Trophoblast cell (in vitro differentiated cells and primary cell): ENCODE results near the gene ARCN1.

ENCODE experiments used
- DNase-seq, 2 donors: peaks; one replicate each; pipeline ENCODE4 v3.0.0-alpha.2; 2016
- H2AFZ ChIP-seq: 2 replicates; pipeline ENCODE4 v1.6.1; 2013; ENCODE audit warnings: low read length, moderate library complexity, mild to moderate bottlenecking; ENCODE audit not compliant: insufficient read depth, poor library complexity
- H2AK5ac ChIP-seq: 2 replicates; pipeline ENCODE4 v1.6.1; 2013; ENCODE audit warnings: mild to moderate bottlenecking, low read length
- H2BK120ac ChIP-seq: 2 replicates; pipeline ENCODE4 v1.6.1; 2013; ENCODE audit warnings: low read length, mild to moderate bottlenecking, moderate library complexity; ENCODE audit not compliant: insufficient read depth, poor library complexity
- H2BK12ac ChIP-seq: 2 replicates; pipeline ENCODE4 v1.6.1; 2013; ENCODE audit warnings: mild to moderate bottlenecking, low read length, moderate library complexity
- H2BK5ac ChIP-seq: 2 replicates; pipeline ENCODE4 v1.6.1; 2013; ENCODE audit warnings: low read length, low read depth, moderate library complexity, mild to moderate bottlenecking; ENCODE audit not compliant: poor library complexity
- H3K14ac ChIP-seq: 2 replicates; pipeline ENCODE4 v1.6.1; 2013; ENCODE audit warnings: mild to moderate bottlenecking, low read length
- H3K18ac ChIP-seq: 2 replicates; pipeline ENCODE4 v1.6.1; 2013; ENCODE audit warnings: mild to moderate bottlenecking, low read length
- H3K23ac ChIP-seq: 2 replicates; pipeline ENCODE4 v1.6.1; 2013; ENCODE audit warnings: low read length
- H3K27ac ChIP-seq: 2 replicates; pipeline ENCODE4 v1.5.1; 2013; ENCODE audit warnings: low read depth, mild to moderate bottlenecking, inconsistent platforms, low read length, moderate library complexity
- H3K27me3 ChIP-seq: 2 replicates; pipeline ENCODE4 v1.6.1; 2013; ENCODE audit warnings: inconsistent platforms, mild to moderate bottlenecking, low read length, moderate library complexity; ENCODE audit not compliant: insufficient read depth
- H3K36me3 ChIP-seq, 2 experiments: 1 replicate in 1 of 2; 2 replicates in 1 of 2; pipeline ENCODE4 v1.6.1; 2013; ENCODE audit warnings: low read length in 2 of 2, mild to moderate bottlenecking in 2 of 2, moderate library complexity in 1 of 2; ENCODE audit not compliant: insufficient read depth in 2 of 2, control insufficient read depth in 1 of 2
- H3K4ac ChIP-seq: 2 replicates; pipeline ENCODE4 v1.6.1; 2013; ENCODE audit warnings: low read depth, mild to moderate bottlenecking, low read length, moderate library complexity
- H3K4me1 ChIP-seq, 2 experiments: 1 replicate in 1 of 2; 2 replicates in 1 of 2; pipeline ENCODE4 v1.6.1; 2013; ENCODE audit warnings: low read length in 2 of 2, mild to moderate bottlenecking in 2 of 2, moderate library complexity in 1 of 2; ENCODE audit not compliant: insufficient read depth in 2 of 2, control insufficient read depth in 1 of 2
- H3K4me2 ChIP-seq: 2 replicates; pipeline ENCODE4 v1.6.1; 2013; ENCODE audit warnings: inconsistent platforms, mild to moderate bottlenecking, low read length, moderate library complexity
- H3K4me3 ChIP-seq: 2 replicates; pipeline ENCODE4 v1.5.1; 2013; ENCODE audit warnings: mild to moderate bottlenecking, low read depth, low read length, inconsistent platforms
- H3K79me1 ChIP-seq: one replicate; pipeline ENCODE4 v1.6.1; 2013; ENCODE audit warnings: low read length
- H3K79me2 ChIP-seq: 2 replicates; pipeline ENCODE4 v1.6.1; 2013; ENCODE audit warnings: low read length, mild to moderate bottlenecking; ENCODE audit not compliant: control insufficient read depth, insufficient read depth, poor library complexity
- H3K9ac ChIP-seq: 2 replicates; pipeline ENCODE4 v1.6.1; 2013; ENCODE audit warnings: mild to moderate bottlenecking, low read length
- H3K9me3 ChIP-seq: 2 replicates; pipeline ENCODE4 v1.6.1; 2013; ENCODE audit warnings: low read depth, mild to moderate bottlenecking, control low read depth, inconsistent platforms, low read length; ENCODE audit not compliant: insufficient read depth
- H4K12ac ChIP-seq: 2 replicates; pipeline ENCODE4 v1.6.1; 2013; ENCODE audit warnings: low read depth, mild to moderate bottlenecking, low read length, moderate library complexity
- H4K8ac ChIP-seq: 2 replicates; pipeline ENCODE4 v1.6.1; 2013; ENCODE audit warnings: low read depth, mild to moderate bottlenecking, low read length, moderate library complexity
- H4K91ac ChIP-seq: one replicate; pipeline ENCODE4 v1.6.1; 2013; ENCODE audit warnings: low read depth, mild to moderate bottlenecking, low read length, moderate library complexity
- WGBS: extraction: QIAGEN DNeasy Blood & Tissue Kit; methylation state at CpG from one replicate; pipeline ENCODE4 v1.1.7; 2013; ENCODE audit warnings: missing lambda C conversion rate; ENCODE audit not compliant: insufficient read length, insufficient coverage; ENCODE audit errors: extremely low coverage; 5-methylcytosine and 5-hydroxymethylcytosine counted together

ARCN1 gene

DNA sequence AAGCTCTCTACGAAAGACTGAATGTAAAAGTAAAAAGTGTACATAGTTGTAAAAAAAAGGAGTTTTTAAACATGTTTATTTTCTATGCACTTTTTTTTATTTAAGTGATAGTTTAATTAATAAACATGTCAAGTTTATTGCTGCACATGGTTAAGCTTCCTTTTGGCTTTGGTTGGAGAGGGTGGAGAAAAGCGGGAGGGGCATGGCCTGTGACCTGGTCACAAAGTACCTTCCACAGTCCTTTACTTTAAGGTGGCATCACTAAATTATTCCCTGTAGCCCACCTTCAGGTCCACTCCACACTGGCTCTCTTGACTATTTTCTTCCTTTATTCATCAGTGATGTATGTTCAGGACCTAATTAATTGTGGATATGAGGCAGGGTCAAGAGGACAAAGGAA is 45.5 kb upstream of the ARCN1 start:
- no peak overlapping the region for H2BK5ac ChIP-seq
- H3K9me3 ChIP-seq = no peaks in the 10 kb centered on the region
- H2BK12ac ChIP-seq = no peak overlapping the region
- H3K79me1 ChIP-seq = peaks cover 10% of the 10 kb centered on the region
- no peak overlapping the region for H2BK120ac ChIP-seq
- H3K27ac ChIP-seq = no peak overlapping the region
- no peaks in the 10 kb centered on the region for H3K27me3 ChIP-seq
- no peak overlapping the region for H3K4me3 ChIP-seq
- no peak overlapping the region for H4K91ac ChIP-seq
- H3K4ac ChIP-seq = no peak overlapping the region
- H3K14ac ChIP-seq = no peak overlapping the region
- no peak overlapping the region for H3K23ac ChIP-seq
- no peak overlapping the region for H4K12ac ChIP-seq
- no CpG with 5 or more reads among the region's 2 CpGs for WGBS
- no peak overlapping the region for H3K4me2 ChIP-seq
- H3K79me2 ChIP-seq = peaks cover 9% of the 10 kb centered on the region
- no peak overlapping the region for H3K18ac ChIP-seq
- peaks cover 6 to 9% of the 10 kb centered on the region in 2 experiments for H3K4me1 ChIP-seq
- H4K8ac ChIP-seq = no peak overlapping the region
- no peak overlapping the region for H3K9ac ChIP-seq
- peaks cover 20 to 31% of the 10 kb centered on the region in 2 experiments for H3K36me3 ChIP-seq
- no peak for DNase-seq
- H2AK5ac ChIP-seq = no peak overlapping the region
- H2AFZ ChIP-seq = no peak overlapping the region

- no peak within 1 kb of the TSS for H4K12ac ChIP-seq
- no peak within 1 kb of the TSS for H2AK5ac ChIP-seq
- H3K9me3 ChIP-seq = no peaks in the 10 kb centered on the region
- no peak within 1 kb of the TSS for H3K4ac ChIP-seq
- peaks cover 9% of the 10 kb centered on the region for H3K79me2 ChIP-seq
- H3K9ac ChIP-seq = peak within 1 kb of the TSS; percentile 20
- no peak for DNase-seq
- H2BK120ac ChIP-seq = no peak within 1 kb of the TSS
- no peak within 1 kb of the TSS for H3K4me2 ChIP-seq
- H3K4me3 ChIP-seq = no peak within 1 kb of the TSS
- no peak within 1 kb of the TSS for H3K23ac ChIP-seq
- H4K8ac ChIP-seq = no peak within 1 kb of the TSS
- H3K27ac ChIP-seq = no peak within 1 kb of the TSS
- H3K4me1 ChIP-seq = peaks cover 10 to 13% of the 10 kb centered on the region in 2 experiments
- no peak within 1 kb of the TSS for H2BK12ac ChIP-seq
- H2AFZ ChIP-seq = no peak within 1 kb of the TSS
- H3K14ac ChIP-seq = no peak within 1 kb of the TSS
- no peak within 1 kb of the TSS for H4K91ac ChIP-seq
- peaks cover 15 to 27% of the 10 kb centered on the region in 2 experiments for H3K36me3 ChIP-seq
- peaks cover 14% of the 10 kb centered on the region for H3K79me1 ChIP-seq
- H3K27me3 ChIP-seq = no peaks in the 10 kb centered on the region
- no CpG with 5 or more reads among the region's 3 CpGs for WGBS
- no peak within 1 kb of the TSS for H3K18ac ChIP-seq
- no peak within 1 kb of the TSS for H2BK5ac ChIP-seq
These were observed 45.1 kb upstream of the ARCN1 start, which contains the start of gene TTC36 for GRCh38 chr11:118527109-118527508. TTC36 (plus strand) TSS chr11:118527474; CDS start chr11:118527495, 21 bp downstream.

DNA sequence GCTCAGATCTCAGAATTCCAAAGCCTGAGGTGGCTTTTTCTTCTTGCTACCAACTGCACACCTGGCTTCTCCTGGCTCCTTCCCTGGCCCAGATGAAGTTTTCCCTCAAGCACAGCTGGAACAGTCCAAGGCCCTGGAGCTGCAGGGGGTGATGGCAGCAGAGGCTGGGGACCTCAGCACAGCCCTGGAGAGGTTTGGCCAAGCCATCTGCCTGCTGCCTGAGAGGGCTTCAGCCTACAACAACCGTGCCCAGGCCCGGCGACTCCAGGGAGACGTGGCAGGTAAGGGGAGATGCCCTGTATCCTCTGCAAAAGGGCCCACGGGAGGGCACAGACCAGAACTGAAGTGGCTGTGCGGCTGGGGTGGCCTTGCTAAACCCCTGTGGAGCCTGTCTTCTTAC is 43.7 kb upstream of the ARCN1 start:
- Histone ChIP-seq H3K27ac (no peak overlapping the region), H2AFZ (no peak overlapping the region), H2BK120ac (no peak overlapping the region), H2AK5ac (no peak overlapping the region), H3K36me3 (peaks cover 10 to 20% of the 10 kb centered on the region in 2 experiments), H3K4me1 (peaks cover 10 to 15% of the 10 kb centered on the region in 2 experiments), H2BK12ac (no peak overlapping the region), H3K9ac (no peak overlapping the region), H4K91ac (no peak overlapping the region), H3K27me3 (no peaks in the 10 kb centered on the region), H4K12ac (no peak overlapping the region), H3K4me2 (no peak overlapping the region), H3K23ac (no peak overlapping the region), H3K14ac (no peak overlapping the region), H4K8ac (no peak overlapping the region), H3K79me2 (peaks cover 9% of the 10 kb centered on the region), H3K18ac (no peak overlapping the region), H3K79me1 (peaks cover 14% of the 10 kb centered on the region), H3K9me3 (no peaks in the 10 kb centered on the region), H3K4me3 (no peak overlapping the region), H3K4ac (no peak overlapping the region), H2BK5ac (no peak overlapping the region)
- WGBS = no CpG with 5 or more reads among the region's 6 CpGs
- DNase-seq = no peak

DNA sequence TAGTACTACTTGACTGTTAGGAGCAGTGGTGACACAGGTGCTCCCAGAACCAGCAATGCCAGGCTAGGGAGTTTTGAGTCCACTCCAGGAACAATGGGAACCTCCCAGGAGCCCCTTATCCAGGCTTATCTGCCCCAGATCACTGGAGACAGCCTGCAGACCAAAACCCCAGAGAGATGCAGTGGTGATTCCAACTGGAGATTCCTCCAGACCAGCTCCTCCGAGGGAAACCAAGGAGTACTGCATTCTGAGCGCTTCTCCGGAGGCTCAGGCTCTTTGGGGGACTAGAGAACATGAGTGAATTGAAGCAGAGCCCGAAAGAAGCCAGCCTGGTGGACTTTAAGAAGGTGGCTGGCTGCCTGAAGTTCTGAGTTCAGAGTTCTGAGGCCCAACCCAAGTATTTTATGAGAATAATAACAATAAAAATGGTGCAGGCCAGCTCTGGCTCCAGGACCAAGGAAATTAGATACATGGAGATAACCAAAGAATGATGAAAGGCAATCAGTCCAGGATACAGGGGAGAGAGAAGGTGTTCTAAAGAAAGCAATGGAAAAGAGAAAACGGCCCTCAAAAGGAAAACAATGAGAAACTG is 42.5 kb upstream of the ARCN1 start:
- Histone ChIP-seq H3K4me2 (no peak overlapping the region), H3K4me1 (peaks cover 10 to 15% of the 10 kb centered on the region in 2 experiments), H2BK12ac (no peak overlapping the region), H4K91ac (no peak overlapping the region), H2BK120ac (no peak overlapping the region), H4K12ac (no peak overlapping the region), H3K9me3 (no peaks in the 10 kb centered on the region), H3K4ac (no peak overlapping the region), H3K9ac (no peak overlapping the region), H4K8ac (no peak overlapping the region), H3K79me1 (peaks cover 14% of the 10 kb centered on the region), H3K27ac (no peak overlapping the region), H2BK5ac (no peak overlapping the region), H2AK5ac (no peak overlapping the region), H3K36me3 (peaks cover 13 to 21% of the 10 kb centered on the region in 2 experiments), H3K18ac (no peak overlapping the region), H3K27me3 (no peaks in the 10 kb centered on the region), H3K14ac (no peak overlapping the region), H2AFZ (no peak overlapping the region), H3K23ac (no peak overlapping the region), H3K4me3 (no peak overlapping the region), H3K79me2 (peaks cover 9% of the 10 kb centered on the region)
- DNase-seq = no peak
- WGBS = no CpG with 5 or more reads among the region's 5 CpGs
